ENCODE results near the gene STIM2.

STIM2 gene

DNA sequence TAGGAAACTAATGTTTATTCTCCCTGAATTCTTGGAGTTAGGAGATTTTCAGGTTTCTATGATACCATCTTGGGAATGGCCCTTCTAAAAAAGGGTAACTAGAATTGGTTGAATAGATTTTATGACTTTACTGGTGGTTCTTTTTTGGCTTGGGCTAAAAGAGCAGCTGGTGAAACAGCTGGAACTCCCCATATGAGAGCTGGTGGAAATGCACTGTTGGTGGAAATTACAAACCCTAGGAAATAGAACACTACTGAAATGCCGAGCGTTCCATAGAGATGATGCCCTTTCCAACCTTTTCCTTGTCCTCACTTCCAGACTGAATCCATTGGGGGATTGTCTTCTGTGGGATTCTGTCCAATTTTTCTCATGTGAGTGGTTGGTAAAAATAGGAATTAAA is 139.5 kb downstream of the STIM2 start:
- TF ChIP-seq ARNT (IDR thresholded peaks at IDR 0.05) (no peak), BHLHE40 (IDR thresholded peaks at IDR 0.05; ENCODE audit: borderline replicate concordance) (no peak), PKNOX1 (IDR thresholded peaks at IDR 0.05) (no peak), ZNF384 (IDR thresholded peaks at IDR 0.05) (no peak)
- CTCF ChIA-PET: no interaction called here

GRCh38 chr4:27000820-27001219 is 140.2 kb downstream of the STIM2 start:
- POLR2A ChIA-PET: no interaction called here
- TF ChIP-seq BHLHE40 (IDR thresholded peaks at IDR 0.05; ENCODE audit: borderline replicate concordance): no peak
- peak; percentile 14 for DNase-seq (ENCODE audit: extremely low spot score)
- CTCF ChIA-PET: interaction anchor here (0.8 kb wide), 1 partner anchor 670 kb away, joined by 4 read pairs; no protein-coding TSS in a partner anchor

More for the DNA sequence above, 139.5 kb downstream of the STIM2 start:
- no peak for DNase-seq (ENCODE audit: extremely low spot score)
- POLR2A ChIA-PET: no interaction called here

DNA sequence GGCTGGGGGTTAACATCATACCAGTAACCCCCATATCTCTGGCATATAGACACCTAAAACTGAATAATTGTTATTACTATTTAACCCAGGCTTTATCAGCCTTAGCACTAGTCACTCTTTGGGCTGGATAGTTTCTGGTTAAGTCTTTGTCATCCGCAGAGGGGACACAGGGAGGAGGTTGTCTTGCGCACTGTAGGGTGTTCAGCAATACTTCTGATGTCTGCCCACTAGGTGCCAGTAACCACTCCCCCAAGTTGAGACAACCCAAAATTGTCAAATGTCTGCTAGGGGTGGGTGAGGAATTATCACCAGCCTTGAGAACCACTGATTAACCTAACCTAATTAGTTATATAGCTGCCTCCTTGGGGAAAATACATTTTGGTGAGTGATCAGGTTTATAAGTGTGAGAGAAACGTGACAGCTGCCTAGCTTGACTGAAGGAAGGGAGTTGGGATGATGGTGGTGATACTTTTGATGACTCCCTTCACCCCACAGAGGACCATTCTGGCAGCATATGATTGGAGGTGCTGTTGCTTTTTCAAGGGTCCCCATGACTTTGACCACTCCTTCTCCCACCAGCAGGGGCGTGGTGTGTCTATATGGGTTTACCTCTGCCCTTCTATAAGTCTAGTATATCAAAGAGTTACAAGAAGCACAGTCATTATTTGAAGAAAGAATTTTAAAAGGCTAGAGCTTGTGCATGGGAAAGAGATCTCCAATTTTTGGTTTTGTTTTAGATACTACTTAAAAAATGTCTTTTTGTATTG is 140.9 kb downstream of the STIM2 start:
- no peak for TF ChIP-seq L3MBTL2 (conservative IDR thresholded peaks at IDR 0.05)
- TF ChIP-seq ZNF384 (IDR thresholded peaks at IDR 0.05): no peak
- TF ChIP-seq FOXK2 (IDR thresholded peaks at IDR 0.05): no peak
- TF ChIP-seq CTBP1 (IDR thresholded peaks at IDR 0.05; ENCODE audit: borderline replicate concordance): no peak
- TF ChIP-seq ELF4 (IDR thresholded peaks at IDR 0.05): no peak
- TF ChIP-seq PKNOX1 (IDR thresholded peaks at IDR 0.05): no peak
- TF ChIP-seq BHLHE40 (IDR thresholded peaks at IDR 0.05; ENCODE audit: borderline replicate concordance): no peak
- no peak for TF ChIP-seq HDGF (IDR thresholded peaks at IDR 0.05; ENCODE audit: borderline replicate concordance)
- TF ChIP-seq FOXM1 (IDR thresholded peaks at IDR 0.05; ENCODE audit: borderline replicate concordance): no peak
- TF ChIP-seq LEF1 (IDR thresholded peaks at IDR 0.05; ENCODE audit: borderline replicate concordance): no peak
- no peak for TF ChIP-seq NFRKB (IDR thresholded peaks at IDR 0.05)
- no peak for TF ChIP-seq FOXA1 (IDR thresholded peaks at IDR 0.05)
- TF ChIP-seq TARDBP (IDR thresholded peaks at IDR 0.05): no peak
- TF ChIP-seq SP1 (IDR thresholded peaks at IDR 0.05): no peak
- TF ChIP-seq ARNT (IDR thresholded peaks at IDR 0.05): no peak
- no peak for TF ChIP-seq SUZ12 (IDR thresholded peaks at IDR 0.05)
- no peak for DNase-seq (ENCODE audit: extremely low spot score)
- CTCF ChIA-PET: interaction anchor here (0.8 kb wide), 1 partner anchor 671 kb away, joined by 4 read pairs; no protein-coding TSS in a partner anchor
- POLR2A ChIA-PET: no interaction called here

DNA sequence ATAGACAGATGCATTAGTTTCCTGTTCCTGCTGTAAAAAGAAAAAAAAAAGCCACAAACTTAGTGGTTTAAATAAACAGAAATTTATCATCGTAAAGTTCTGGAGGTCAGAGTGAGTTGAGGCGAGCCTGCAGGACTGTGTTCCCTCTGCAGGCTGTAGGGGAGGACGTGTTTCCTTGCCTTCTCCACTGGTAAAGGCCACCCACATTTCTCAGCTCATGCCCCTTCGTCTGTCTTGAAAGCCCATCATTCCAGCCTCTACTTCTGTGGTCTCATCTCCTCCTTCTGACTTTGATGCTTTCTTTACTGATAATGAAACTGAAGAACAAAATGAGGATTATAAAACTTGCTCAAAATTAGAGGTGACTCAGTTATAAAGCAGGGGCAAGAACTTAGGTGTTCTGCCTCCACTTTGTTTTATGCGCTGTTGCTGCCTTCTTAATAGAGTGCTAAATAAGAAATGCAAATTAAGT is 143.0 kb downstream of the STIM2 start:
- no peak for DNase-seq (ENCODE audit: extremely low spot score)
- POLR2A ChIA-PET: no interaction called here
- CTCF ChIA-PET: no interaction called here
- TF ChIP-seq BHLHE40 (IDR thresholded peaks at IDR 0.05; ENCODE audit: borderline replicate concordance) (no peak), TARDBP (IDR thresholded peaks at IDR 0.05) (no peak), HDGF (IDR thresholded peaks at IDR 0.05; ENCODE audit: borderline replicate concordance) (no peak), CTBP1 (IDR thresholded peaks at IDR 0.05; ENCODE audit: borderline replicate concordance) (no peak), L3MBTL2 (conservative IDR thresholded peaks at IDR 0.05) (no peak), ZNF384 (IDR thresholded peaks at IDR 0.05) (no peak), FOXM1 (IDR thresholded peaks at IDR 0.05; ENCODE audit: borderline replicate concordance) (no peak), NFRKB (IDR thresholded peaks at IDR 0.05) (no peak), FOXK2 (IDR thresholded peaks at IDR 0.05) (no peak), LEF1 (IDR thresholded peaks at IDR 0.05; ENCODE audit: borderline replicate concordance) (no peak), FOXA1 (IDR thresholded peaks at IDR 0.05) (no peak), ARNT (IDR thresholded peaks at IDR 0.05) (no peak), ELF4 (IDR thresholded peaks at IDR 0.05) (no peak), PKNOX1 (IDR thresholded peaks at IDR 0.05) (no peak), SUZ12 (IDR thresholded peaks at IDR 0.05) (no peak), SP1 (IDR thresholded peaks at IDR 0.05) (no peak)

- ChIA-PET POLR2A (no interaction called here), CTCF (interaction anchor here (0.7 kb wide), 1 partner anchor 239 kb away, joined by 3 read pairs; no protein-coding TSS in a partner anchor)
- no peak for DNase-seq (ENCODE audit: extremely low spot score)
- TF ChIP-seq FOXK2 (IDR thresholded peaks at IDR 0.05) (no peak), TARDBP (IDR thresholded peaks at IDR 0.05) (no peak), CTBP1 (IDR thresholded peaks at IDR 0.05; ENCODE audit: borderline replicate concordance) (no peak), L3MBTL2 (conservative IDR thresholded peaks at IDR 0.05) (no peak)
Measured at GRCh38 chr4:27005501-27005900, 144.9 kb downstream of the STIM2 start.

DNA sequence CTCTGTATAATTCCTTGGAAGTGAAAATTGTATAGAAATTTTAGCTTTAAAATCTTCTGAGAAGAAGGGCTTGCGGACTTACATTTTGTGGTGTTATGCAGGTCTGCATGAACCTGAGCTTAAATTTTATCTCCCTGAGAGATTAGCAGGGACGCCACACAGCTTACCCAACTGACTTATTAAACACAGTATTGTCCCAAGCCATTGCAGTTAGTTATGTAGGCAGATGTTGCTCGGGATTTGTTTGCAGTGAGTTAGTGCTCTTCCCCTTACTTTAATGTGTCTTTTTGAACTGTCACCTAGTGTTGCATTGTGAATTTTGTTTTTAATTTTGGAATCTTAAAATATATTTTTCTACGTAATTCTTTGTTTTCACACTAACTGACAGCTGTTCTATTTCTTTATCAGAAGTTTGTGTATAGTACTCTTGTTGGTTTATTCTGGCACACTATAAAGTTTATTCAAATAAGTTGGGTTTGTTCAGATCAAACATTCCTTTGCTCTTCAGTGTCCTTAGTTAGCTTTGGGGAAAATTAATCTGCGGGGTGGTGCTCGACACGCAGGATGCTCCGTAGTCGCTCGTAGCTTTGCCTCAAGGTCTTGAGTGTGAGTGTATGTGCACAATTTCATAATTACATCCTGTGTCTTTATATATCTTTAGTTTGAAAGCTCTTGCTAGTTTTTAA is 145.4 kb downstream of the STIM2 start:
- TF ChIP-seq ZNF384 (IDR thresholded peaks at IDR 0.05): no peak
- TF ChIP-seq PKNOX1 (IDR thresholded peaks at IDR 0.05): no peak
- TF ChIP-seq FOXK2 (IDR thresholded peaks at IDR 0.05): no peak
- TF ChIP-seq NFRKB (IDR thresholded peaks at IDR 0.05): no peak
- TF ChIP-seq SUZ12 (IDR thresholded peaks at IDR 0.05): no peak
- no peak for TF ChIP-seq SP1 (IDR thresholded peaks at IDR 0.05)
- TF ChIP-seq HDGF (IDR thresholded peaks at IDR 0.05; ENCODE audit: borderline replicate concordance): no peak
- TF ChIP-seq FOXM1 (IDR thresholded peaks at IDR 0.05; ENCODE audit: borderline replicate concordance): no peak
- no peak for TF ChIP-seq FOXA1 (IDR thresholded peaks at IDR 0.05)
- no peak for TF ChIP-seq LEF1 (IDR thresholded peaks at IDR 0.05; ENCODE audit: borderline replicate concordance)
- ChIA-PET POLR2A (no interaction called here), CTCF (interaction anchor here (0.7 to 0.8 kb wide), 2 partner anchors 140 to 240 kb away, joined by 3 read pairs; no protein-coding TSS in a partner anchor)
- no peak for DNase-seq (ENCODE audit: extremely low spot score)
